GM19099 (cell line): ENCODE results near the gene RABGAP1L.

Experiments used
- POLR2A ChIP-seq: IDR thresholded peaks from 3 replicates; pipeline ENCODE4 v1.6.1; 2011; ENCODE audit warnings: low read depth; ENCODE audit not compliant: insufficient read length; ENCODE audit errors: extremely low read depth

RABGAP1L gene

DNA sequence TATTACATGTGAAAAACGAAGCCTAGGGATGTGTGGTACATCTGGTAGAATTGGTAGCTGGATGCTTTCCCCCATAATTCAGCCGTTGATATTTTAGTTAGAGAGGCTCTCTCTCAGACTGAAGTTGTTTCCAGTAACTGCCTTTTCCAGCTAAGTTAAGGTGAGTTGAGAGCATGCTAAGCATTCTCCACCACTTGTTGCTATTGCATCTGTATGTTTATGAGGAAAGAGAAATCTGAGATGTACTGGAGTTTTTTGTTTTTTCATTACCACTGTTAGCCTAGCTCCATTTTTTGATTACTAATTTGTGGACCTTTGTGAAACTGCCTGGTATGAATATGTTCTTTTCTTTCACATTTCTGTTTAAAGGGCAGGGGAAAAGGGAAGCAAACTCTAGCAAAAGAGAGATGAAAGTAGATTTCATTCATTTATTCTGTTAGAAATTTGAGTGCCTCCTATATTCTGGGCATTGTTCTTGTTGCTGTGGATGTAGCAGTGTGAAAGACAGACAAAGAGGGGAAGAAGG, 650.5 kb downstream of the RABGAP1L start:
- no peak for TF ChIP-seq POLR2A

DNA sequence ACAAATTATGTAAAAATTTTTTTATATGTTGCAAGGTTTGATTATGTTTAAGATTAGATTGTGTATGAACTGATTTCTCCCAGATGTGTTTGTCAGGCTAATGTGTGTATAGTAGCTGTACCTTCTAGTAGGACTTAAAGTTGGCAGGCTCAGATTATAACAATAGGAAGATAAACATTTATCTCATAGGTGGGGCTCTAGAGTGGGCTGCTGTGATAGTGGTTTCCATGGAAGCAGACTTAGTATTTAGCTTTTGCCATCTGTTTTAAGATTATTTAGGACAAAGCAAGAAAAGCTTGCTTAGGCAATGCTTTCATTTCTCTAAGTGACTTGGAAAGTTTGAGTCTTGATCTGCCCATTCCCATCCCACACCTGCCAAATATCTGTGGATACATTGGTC, 652.7 kb downstream of the RABGAP1L start:
- TF ChIP-seq POLR2A, result no peak

DNA sequence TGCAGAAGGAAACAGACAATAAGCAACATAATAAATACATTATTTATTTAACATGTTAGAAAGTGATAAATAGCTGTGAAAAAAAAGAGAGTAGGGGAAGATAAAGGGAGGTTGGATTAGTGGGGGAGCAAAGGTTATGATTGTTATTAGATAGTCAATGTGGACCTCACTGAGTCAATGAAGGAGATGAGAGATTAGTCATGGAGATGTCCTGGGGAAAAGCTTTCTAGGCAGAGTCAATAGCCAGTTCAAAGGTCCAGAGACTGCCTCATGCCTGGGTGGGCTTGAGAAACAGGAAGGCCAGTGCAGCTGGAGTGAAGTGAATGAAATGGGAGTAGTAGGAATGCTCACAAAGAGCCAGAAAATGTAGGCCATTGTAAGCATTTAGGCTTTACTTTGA, 653.3 kb downstream of the RABGAP1L start:
- no peak for TF ChIP-seq POLR2A

DNA sequence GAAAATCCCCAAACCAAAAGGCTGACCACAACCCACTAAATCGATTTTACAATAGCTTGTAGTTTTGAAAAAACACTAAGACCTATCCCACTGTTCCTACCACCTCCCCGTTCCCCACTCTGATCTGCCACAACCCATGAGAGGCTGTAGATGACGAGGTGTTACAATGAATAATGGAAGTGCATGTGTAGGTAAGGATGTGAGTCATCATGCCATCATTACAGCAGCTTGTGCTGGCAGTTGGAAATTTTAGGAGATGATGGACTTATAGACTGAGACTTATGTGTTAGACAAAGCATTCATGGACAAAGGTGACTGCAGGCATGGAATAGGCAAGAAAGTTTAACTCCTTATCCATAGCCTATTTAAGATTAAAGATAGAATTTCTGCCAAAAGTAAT, 655.7 kb downstream of the RABGAP1L start:
- no peak for TF ChIP-seq POLR2A

DNA sequence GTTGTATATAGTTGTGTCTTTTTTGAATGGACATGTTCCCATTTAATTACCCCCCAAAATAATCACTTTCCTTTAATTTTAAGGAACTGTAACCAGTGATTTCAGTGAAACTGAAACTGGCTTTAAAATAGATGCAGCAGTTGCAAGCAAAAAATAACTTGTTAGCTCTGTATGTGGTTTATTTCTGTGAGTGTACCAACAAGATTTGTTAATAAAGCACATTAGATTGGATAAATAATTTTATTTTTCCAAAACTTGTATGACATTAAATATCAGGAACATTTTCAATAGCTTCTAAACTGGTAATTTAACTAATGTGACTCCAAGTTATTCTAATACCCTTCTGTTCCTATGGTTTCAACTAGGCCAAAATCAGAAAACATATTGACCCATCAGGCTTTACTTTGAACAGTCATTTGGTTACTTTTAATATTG, 656.2 kb downstream of the RABGAP1L start:
- no peak for TF ChIP-seq POLR2A

DNA sequence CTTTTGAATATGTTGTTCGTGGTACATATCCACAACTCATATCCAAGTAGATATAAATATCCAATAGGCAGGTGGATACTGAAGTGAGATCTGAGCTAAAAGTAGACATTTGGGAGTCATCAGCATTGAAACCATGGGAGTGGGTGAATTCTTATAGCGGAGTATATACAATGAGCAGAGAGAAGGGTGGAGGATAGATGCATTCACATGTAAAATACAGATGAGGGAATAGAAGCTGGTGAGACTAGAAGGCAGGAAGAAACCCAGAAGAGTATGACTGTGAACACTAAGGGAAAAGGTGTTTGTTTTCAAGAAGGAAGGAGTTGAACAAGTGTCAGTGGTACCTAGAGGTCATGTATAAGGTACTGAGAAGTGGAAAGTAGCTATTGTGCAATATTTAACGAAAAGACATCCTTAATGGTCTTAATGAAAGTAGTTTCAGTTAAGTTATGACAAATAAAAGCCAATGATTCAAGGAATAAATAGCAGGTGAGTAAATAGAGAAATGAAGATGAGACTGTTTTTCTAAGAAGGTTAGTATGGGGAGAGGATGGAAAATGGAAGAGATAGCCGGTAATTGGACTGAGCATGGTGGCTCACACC, 658.8 kb downstream of the RABGAP1L start:
- no peak for TF ChIP-seq POLR2A

DNA sequence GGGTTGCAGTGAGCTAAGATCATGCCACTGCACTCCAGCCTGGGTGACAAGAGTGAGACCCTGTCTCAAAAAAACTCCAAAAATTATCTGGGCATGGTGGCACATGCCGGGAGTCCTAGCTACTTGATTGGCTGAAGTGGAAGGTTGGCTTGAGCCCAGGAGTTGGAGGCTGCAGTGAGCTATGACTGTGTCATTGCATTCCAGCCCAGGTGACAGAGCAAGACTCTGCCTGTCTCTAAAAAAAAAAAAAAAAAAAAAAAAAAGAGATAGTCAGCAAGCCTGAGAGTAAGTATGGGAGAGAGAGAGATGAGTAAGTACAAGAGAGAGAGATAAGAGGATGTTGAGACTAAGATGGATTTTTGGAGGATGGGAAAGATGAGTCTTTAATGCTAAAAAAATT, 659.6 kb downstream of the RABGAP1L start:
- no peak for TF ChIP-seq POLR2A

DNA sequence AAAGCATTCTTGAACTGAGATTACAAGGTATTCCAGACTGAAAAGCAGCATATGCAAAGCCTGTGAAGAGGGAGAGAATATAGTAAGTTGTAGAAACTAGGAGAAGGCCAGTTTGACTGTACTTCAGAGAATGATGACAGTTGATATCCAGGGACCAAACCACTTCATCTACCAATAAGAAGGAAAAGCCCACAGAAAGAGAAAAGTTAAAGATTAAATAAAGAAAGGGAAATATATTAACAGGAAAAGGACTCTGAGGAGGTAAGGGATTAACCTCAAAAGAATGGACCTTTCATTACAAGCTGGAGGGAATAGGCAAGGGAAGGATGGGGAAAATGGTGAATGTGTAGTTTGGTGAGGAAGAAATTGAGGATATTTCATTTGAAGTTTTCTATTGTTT, 660.3 kb downstream of the RABGAP1L start:
- TF ChIP-seq POLR2A, result no peak

DNA sequence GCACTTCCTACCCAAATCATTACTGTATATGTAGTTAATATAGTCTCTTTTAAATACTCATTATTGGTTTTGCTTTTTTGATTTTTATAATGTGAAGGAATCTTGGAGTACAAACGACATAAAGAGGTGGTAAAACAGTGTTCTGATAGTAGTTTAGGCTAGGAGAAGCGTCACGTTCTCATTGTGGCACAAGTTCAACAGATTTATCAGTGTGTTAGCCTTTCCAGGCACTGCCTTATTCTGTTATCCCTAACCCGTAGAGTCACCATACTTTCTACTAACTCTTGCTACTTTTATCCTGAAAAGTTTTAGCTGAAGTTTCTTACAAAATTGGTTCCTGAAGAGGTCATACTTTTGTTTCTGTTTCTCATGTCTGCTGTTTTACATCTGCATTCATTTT, 665.8 kb downstream of the RABGAP1L start:
- TF ChIP-seq POLR2A, result no peak

DNA sequence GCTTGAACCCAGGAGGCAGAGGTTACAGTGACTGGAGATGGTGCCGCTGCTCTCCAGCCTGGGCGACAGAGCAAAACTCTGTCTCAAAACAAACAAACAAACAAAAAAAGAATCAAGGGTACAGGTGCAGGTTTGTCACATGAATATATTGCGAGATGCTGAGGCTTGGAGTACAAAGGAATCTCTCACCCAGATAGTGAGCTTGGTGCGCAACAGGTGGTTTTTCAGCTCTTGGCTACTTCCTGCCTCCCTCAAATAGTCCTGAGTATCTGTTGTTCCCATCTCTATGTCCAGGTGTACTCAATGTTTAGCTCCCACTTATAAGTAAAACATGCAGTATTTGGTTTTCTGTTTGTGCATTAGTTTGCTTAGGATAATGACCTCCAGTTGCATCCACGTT, 666.5 kb downstream of the RABGAP1L start:
- no peak for TF ChIP-seq POLR2A

DNA sequence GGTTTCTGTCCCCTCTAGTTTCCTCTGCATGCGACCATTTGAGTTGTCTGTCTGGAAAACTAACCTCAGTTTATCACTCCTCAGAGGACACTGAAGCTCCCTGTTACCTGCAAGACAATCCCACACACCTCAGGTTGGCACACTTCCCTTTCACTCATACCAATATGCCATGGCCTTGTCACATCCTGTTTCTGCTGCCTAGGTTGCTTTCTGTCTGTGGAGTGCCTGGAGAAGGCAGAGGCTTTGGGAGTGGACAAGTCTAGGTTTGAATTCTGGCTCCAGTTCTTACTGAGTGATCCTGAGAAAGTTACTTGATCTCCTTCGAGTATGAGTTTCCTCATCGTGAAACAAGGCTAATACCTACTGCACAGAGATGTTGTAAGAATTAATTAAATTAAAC, 668.9 kb downstream of the RABGAP1L start:
- TF ChIP-seq POLR2A, result no peak

DNA sequence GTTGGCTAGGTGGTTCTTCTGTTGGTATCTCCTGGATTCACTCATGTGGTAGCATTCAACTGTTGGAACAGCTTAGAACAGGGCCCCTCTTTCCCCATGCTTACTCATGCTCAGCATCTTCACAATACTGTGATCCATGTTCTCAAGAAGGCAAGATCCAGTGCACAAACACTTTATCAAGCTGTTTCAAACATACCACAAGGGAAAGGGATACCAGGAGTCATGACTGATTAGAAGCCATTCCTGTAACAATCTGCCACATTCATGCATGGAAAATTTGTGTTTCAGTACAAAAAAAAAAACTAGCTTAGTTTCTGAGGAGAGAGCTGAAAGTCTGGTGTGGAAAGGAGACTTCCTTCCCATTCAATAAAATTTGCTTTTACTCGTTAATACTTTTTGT, 670.7 kb downstream of the RABGAP1L start:
- TF ChIP-seq POLR2A, result no peak

DNA sequence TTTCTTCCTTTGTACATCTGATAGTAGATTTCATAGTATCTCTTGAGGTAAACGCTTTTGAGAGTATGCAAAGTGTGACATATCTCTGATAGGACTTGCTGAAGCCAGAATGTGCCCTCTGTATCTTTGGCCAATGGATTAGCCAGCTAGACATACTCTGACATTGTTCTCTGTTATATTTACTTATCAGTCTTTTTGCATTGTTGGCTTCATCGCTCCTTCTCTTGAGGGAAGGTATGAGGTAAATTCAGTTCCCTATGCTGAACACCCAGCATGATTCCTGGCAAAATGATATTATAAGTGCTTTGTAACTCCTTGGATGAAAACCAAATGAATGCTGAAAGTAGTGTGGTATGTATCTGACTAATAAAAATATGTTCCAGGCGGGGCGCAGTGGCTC, 677.2 kb downstream of the RABGAP1L start:
- TF ChIP-seq POLR2A, result no peak

DNA sequence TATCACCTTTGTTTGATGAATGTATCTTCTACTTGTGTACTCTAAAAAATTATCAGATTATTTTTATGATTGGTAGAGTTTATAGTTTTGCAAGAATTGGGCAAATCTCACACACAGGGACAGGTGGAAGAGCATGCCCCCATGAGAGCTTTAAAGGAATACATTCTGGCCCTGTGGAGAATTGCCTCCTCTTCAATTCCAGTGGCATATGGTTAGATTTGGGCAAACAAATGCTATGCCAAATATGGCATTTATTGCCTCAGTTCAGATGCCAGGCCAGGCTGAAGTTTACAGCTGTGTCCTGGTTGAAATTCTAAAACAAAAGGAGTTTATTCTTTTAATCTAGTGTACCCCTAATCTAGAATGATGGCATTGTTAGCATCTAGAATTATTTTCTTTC, 678.1 kb downstream of the RABGAP1L start:
- no peak for TF ChIP-seq POLR2A

DNA sequence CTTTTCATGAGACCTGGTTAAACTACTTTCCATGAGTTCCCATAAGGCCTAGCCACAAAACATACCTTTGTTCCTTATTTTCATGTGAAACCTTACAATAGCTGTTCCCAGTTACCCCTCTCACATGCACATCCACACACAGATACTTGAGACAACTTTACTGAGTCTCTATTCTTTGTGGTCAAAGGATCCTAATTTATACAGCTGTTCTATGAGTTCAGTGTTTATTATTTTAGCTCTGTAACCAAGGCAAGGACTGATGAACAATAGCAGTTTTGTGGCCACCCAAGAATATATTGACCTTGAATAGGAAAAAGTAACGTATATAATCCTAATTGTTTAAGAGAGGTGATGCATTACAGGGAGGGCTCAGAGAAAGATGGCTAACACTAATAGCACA, 679.9 kb downstream of the RABGAP1L start:
- TF ChIP-seq POLR2A, result no peak

DNA sequence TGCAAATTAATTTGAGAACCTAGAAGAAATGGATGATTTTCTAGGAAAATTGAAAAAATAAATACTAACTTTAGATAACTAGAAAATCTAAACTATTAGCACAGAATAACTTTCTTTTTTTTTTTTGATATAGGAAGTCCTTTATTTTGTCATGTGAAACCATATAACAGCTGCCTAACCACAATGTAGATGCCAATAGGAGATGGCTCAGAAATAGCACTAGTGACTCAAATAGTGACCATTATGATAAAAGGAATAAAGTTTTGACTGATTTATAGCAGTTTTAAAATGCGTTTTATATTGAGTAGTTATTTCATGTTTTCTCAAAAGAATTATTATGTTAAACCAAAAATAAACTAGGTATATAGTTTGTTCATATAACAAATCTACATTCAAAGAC, 682.4 kb downstream of the RABGAP1L start:
- no peak for TF ChIP-seq POLR2A

DNA sequence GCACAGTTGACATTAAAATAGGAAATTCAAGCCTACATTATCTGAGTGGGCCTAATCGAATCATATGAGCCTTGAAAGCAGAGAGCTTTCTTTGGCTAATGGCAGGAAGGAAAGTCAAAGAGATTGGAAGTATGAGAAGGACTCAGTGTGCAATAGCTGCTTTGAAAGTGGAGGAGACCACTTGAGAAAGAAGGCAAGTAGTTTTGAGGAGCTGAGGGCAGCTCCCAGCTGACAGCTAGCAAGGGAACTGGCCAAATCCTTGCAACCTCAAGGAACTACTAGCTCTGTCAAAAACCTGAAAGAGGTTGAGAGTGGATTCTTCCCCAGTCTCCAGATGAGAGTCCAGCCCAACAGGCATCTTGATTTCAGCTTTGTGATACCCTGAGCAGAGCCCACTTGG, 691.4 kb downstream of the RABGAP1L start:
- TF ChIP-seq POLR2A, result no peak
